ENCODE data around the gene DOCK1. TPM values are rescaled to one million over a fixed set of nuclear protein-coding genes. Genes with fewer than 3 reads are reported as not detected.
"Not testable (repeated sequence)": the region's sequence is repeated elsewhere in the genome, so short reads cannot be mapped to it uniquely, and the experiment has no call there.

Gene DOCK1
- total RNA-seq, 4 donors from 2014 or later = 4.3 to 6.0 (median 4.8) TPM

- ATAC-seq = no peak
- TF ChIP-seq, protein P1, sequence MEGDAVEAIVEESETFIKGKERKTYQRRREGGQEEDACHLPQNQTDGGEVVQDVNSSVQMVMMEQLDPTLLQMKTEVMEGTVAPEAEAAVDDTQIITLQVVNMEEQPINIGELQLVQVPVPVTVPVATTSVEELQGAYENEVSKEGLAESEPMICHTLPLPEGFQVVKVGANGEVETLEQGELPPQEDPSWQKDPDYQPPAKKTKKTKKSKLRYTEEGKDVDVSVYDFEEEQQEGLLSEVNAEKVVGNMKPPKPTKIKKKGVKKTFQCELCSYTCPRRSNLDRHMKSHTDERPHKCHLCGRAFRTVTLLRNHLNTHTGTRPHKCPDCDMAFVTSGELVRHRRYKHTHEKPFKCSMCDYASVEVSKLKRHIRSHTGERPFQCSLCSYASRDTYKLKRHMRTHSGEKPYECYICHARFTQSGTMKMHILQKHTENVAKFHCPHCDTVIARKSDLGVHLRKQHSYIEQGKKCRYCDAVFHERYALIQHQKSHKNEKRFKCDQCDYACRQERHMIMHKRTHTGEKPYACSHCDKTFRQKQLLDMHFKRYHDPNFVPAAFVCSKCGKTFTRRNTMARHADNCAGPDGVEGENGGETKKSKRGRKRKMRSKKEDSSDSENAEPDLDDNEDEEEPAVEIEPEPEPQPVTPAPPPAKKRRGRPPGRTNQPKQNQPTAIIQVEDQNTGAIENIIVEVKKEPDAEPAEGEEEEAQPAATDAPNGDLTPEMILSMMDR (IDR thresholded peaks at IDR 0.05 in 4 of 5, conservative IDR thresholded peaks at IDR 0.05 in 1 of 5) = no peak
- no peak for TF ChIP-seq POLR2A (IDR thresholded peaks at IDR 0.05)
- H3K9me3 ChIP-seq = no peaks in the 10 kb centered on the region
- H3K36me3 ChIP-seq = no peaks in the 10 kb centered on the region
- DNase-seq = no peak
- H3K27me3 ChIP-seq = no peaks in the 10 kb centered on the region
- no peak overlapping the region for H3K27ac ChIP-seq
- in situ Hi-C loops (cut with MboI; ENCODE audit: low sequenced_read_pairs in 4 of 4) = loop anchor here in 1 of 4 donors (10.0 kb wide), 1 partner anchor 228 kb away; no protein-coding TSS in a partner anchor
- intact Hi-C loops (cut with DNase I; ENCODE audit: low total_unique reads) = no loop called here
- no peak overlapping the region for H3K4me3 ChIP-seq
- no peaks in the 10 kb centered on the region for H3K4me1 ChIP-seq
Observed at GRCh38 chr10:126893206-126893605, 12.0 kb upstream of the DOCK1 start.

GRCh38 chr10:126893841-126894240 is 11.4 kb upstream of the DOCK1 start:
- H3K4me3 ChIP-seq = no peak overlapping the region
- ATAC-seq (no peak), DNase-seq (no peak)
- H3K27me3 ChIP-seq = no peaks in the 10 kb centered on the region
- H3K36me3 ChIP-seq = no peaks in the 10 kb centered on the region
- TF ChIP-seq, protein P1 (IDR thresholded peaks at IDR 0.05 in 4 of 5, conservative IDR thresholded peaks at IDR 0.05 in 1 of 5) = no peak
- TF ChIP-seq POLR2A (IDR thresholded peaks at IDR 0.05) = no peak
- intact Hi-C loops (cut with DNase I; ENCODE audit: low total_unique reads) = no loop called here
- H3K9me3 ChIP-seq = no peaks in the 10 kb centered on the region
- in situ Hi-C loops (cut with MboI; ENCODE audit: low sequenced_read_pairs in 4 of 4) = loop anchor here in 1 of 4 donors (10.0 kb wide), 1 partner anchor 229 kb away; no protein-coding TSS in a partner anchor
- H3K27ac ChIP-seq = no peak overlapping the region
- H3K4me1 ChIP-seq = no peaks in the 10 kb centered on the region

GRCh38 chr10:126895214-126895781 is 9.9 kb upstream of the DOCK1 start:
- Histone ChIP-seq H3K27me3 (no peaks in the 10 kb centered on the region), H3K9me3 (no peaks in the 10 kb centered on the region), H3K27ac (no peak overlapping the region), H3K4me3 (no peak overlapping the region), H3K4me1 (no peaks in the 10 kb centered on the region), H3K36me3 (no peaks in the 10 kb centered on the region)
- in situ Hi-C loops (cut with MboI; ENCODE audit: low sequenced_read_pairs in 4 of 4) = loop anchor here in 1 of 4 donors (10.0 kb wide), 1 partner anchor 230 kb away; no protein-coding TSS in a partner anchor
- TF ChIP-seq POLR2A (IDR thresholded peaks at IDR 0.05) = no peak
- TF ChIP-seq, protein P1 (IDR thresholded peaks at IDR 0.05 in 4 of 5, conservative IDR thresholded peaks at IDR 0.05 in 1 of 5) = no peak
- ATAC-seq (no peak), DNase-seq (no peak)
- intact Hi-C loops (cut with DNase I; ENCODE audit: low total_unique reads) = no loop called here

DNA sequence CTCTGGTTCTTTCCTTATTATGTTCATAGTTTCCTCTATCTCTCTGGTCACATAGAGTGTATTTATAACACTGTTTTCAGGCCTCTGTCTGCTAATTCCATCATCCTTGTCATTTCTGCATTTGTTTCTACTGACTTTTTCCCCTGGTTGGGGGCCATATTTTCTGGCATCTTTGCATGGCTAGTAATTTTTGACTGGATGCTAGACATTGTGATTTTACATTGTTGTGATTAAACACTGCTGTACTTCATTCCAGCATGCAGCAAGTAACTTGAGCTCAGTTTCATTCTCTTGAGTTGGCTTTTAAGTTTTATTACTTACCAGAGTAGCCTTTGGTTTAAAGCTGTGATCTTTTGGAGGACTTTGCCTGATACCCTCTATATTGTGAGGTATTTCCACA is 6.8 kb upstream of the DOCK1 start:
- ATAC-seq = no peak
- Histone ChIP-seq H3K4me1 (no peaks in the 10 kb centered on the region), H3K4me3 (no peak overlapping the region), H3K27me3 (no peaks in the 10 kb centered on the region), H3K36me3 (no peaks in the 10 kb centered on the region), H3K27ac (no peak overlapping the region), H3K9me3 (no peaks in the 10 kb centered on the region)
- no peak for DNase-seq
- in situ Hi-C loops (cut with MboI; ENCODE audit: low sequenced_read_pairs in 4 of 4) (loop anchor here in 1 of 4 donors (10.0 kb wide), 1 partner anchor 234 kb away; no protein-coding TSS in a partner anchor), intact Hi-C loops (cut with DNase I; ENCODE audit: low total_unique reads) (no loop called here)
- no peak for TF ChIP-seq POLR2A (IDR thresholded peaks at IDR 0.05)
- TF ChIP-seq, protein P1 (IDR thresholded peaks at IDR 0.05 in 4 of 5, conservative IDR thresholded peaks at IDR 0.05 in 1 of 5) = no peak

- ATAC-seq; H3K27me3 ChIP-seq; H3K4me1 ChIP-seq; intact Hi-C loops (cut with DNase I; ENCODE audit: low total_unique reads); H3K4me3 ChIP-seq; H3K9me3 ChIP-seq; H3K36me3 ChIP-seq; DNase-seq; H3K27ac ChIP-seq: not testable (repeated sequence)
- in situ Hi-C loops (cut with MboI; ENCODE audit: low sequenced_read_pairs in 4 of 4) = loop anchor here in 1 of 4 donors (10.0 kb wide), 1 partner anchor 235 kb away; no protein-coding TSS in a partner anchor
Observed at GRCh38 chr10:126899529-126899928, 5.7 kb upstream of the DOCK1 start.

Measured in gastrocnemius medialis (tissue), 4 donors.